Hematopoietic multipotent progenitor cell treated with erythropoietin and hydrocortisone succinate and interleukin-3 and kit ligand, for 15 days (in vitro differentiated cells): Measurements from ENCODE around the gene GNB1L.
"Not testable (repeated sequence)": the region's sequence is repeated elsewhere in the genome, so short reads cannot be mapped to it uniquely, and the experiment has no call there.

Experiments
- DNase-seq: peaks from one replicate; pipeline ENCODE4 v3.0.0-alpha.2; 2015; ENCODE audit warnings: low spot score

The GNB1L gene

GRCh38 chr22:19843857-19844376 lies 10.8 kb downstream of the GNB1L start:
- no peak for DNase-seq

- no peak for DNase-seq
These were observed 11.4 kb downstream of the GNB1L start for GRCh38 chr22:19843107-19843856.

GRCh38 chr22:19842393-19843106 lies 12.1 kb downstream of the GNB1L start:
- DNase-seq, result no peak

DNA sequence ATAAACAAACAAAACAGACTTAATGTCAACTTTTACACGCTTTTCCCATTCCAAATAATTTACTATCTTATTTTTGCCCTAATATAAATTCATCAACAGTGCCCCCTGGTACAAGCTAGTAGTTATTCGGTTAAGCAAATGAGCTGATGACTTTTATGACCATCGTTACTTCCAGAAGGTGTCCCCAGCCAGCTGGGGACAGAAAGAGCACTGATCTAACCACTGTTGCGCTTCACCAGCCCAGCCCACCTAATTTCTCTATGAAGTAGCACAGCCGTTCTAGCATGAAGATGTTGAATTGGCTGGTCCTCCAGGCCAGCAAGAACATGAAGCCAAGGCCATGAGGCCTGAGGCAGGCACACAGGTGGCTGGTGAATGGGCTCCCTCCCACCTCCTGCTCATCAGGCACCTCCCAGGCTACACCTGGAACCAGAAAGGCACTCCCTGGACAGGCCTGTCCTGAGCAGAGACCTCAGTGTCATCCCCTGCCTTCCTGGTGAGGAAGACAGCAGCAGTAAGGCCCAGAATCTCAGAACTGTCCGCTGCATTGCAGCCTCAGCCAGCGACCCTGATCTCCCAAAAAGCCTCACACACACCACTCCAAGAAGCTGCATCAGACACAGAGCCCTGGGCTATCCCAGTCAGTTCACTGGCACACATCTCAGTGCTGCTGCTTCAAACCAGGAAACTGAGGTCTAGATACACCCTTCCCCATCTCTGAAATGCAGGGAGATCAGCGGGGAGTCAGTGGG lies 12.9 kb downstream of the GNB1L start:
- no peak for DNase-seq

GRCh38 chr22:19840955-19841640 lies 13.6 kb downstream of the GNB1L start:
- no peak for DNase-seq

DNA sequence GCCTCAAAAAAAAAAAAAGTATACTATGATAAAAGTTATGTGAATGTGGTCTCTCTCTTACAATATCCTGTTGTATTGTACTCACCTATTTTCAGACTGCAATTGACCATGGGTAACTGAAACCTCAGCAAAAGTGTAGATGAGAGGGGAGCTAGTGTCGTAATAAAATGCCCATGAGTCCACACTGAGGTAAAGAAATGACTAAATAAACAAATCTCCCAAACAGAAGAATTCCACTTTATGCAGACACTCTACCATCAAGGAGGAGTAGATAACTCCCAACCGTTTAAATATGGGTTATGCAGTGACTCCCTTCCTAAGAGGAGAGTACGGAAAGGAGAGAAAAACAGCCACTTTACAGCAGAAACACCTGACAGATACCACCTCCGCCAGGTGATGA lies 14.6 kb downstream of the GNB1L start:
- no peak for DNase-seq

DNA sequence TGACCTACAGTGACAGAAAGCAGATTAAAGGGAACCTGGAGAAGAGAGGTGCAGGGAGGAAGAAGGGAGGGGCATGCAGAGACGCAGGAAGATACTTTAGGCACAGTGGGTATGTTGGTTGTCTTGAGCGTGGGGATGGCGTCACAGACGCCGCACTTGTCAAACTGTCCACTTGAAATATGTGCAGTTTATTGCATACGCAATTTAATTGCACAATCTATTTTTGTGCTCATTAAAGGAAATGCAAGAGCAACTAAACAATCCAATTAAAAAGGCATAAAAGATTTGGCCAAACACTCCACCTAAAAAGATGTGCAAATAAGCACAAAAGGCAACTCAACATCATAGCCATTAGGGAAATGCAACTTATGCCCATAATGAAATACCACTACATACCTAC lies 16.8 kb downstream of the GNB1L start:
- no peak for DNase-seq

DNA sequence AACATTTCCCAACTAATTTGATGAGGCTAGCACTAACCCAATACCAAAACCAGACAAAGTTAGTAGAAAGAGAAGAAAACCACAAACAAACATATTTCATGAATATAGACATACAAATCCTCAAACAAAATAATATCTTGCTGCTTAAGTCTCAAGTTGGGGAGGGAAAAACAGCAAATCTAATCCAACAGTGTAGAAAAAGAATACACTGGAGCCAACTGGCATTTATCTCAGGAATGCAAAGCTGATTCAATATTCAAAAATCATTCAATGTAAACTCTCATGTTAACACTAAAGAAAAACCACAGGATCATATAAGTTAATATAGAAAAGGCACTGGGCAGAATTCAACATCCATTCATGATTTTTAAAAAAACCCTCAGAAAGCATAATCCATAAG lies 18.2 kb downstream of the GNB1L start:
- no peak for DNase-seq

- DNase-seq, result no peak
These were observed 20.1 kb downstream of the GNB1L start for GRCh38 chr22:19834599-19834998.

GRCh38 chr22:19833327-19833726 lies 21.3 kb downstream of the GNB1L start:
- DNase-seq, result not testable (repeated sequence)

GRCh38 chr22:19832476-19833108 lies 22.1 kb downstream of the GNB1L start:
- no peak for DNase-seq

DNA sequence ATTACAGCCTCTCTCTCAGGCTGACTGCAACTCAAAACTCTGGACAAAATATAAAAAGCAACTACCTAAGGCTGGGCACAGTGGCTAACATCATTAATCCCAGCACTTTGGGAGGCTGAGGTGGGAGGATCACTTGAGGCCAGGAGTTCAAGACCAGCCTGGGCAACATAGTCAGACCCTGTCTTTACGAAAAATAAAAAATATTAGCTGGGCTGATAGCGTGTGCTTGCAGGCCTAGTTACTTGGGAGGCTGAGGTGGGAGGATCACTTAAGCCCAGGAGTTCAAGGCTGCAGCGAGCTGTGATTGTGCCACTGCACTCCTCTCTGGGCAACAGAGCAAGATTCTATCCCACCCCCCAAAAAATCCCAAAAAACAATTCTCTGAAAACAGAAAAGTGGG lies 22.7 kb downstream of the GNB1L start:
- not testable (repeated sequence) for DNase-seq

DNA sequence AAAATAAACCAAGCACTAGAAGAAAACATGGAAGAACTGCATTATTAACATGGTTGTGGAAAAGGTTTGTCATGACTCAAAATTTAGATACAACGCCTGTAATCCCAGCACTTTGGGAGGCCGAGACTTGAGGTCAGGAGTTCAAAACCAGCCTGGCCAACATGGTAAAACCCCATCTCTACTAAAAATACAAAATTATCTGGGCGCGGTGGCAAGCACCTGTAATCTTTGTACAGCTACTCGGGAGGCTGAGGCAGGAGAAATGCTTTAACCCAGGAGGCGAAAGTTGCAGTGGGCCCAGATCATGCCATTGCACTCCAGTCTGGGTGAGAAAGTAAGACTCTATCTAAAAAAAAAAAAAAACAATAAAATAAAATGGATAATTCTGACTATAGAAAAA lies 23.7 kb downstream of the GNB1L start:
- no peak for DNase-seq

GRCh38 chr22:19828035-19828401 lies 26.7 kb downstream of the GNB1L start:
- DNase-seq, result no peak

DNA sequence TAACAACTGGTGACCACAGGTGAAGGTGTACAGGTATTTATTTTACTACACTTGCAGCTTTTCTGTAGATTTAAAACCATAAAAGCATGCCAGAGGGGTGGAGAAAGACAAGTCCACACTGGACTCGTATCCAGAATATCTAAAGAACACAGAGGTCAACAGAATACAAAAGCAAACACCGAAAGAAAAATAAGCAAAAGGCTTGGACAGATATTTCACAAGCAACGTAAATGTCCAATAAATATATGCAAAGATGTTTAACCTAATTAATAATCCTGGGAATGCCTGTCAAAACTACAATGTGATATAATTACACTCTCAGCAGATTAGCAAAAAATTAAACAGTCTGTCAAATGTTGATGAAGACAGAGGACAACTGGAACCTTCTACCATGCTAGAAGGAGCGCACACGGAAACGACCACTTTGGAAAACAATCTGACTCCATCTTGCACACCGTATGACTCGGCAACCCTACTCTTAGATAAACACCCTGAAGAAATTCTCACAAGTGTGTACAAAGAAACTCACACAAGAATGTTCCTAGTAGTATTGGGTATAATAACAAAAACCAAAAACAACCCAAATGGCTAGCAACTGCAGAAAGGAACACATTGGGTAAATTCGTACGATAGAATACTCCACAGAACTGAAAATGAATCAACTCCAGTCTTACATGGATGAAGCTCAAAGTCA lies 27.2 kb downstream of the GNB1L start:
- DNase-seq, result no peak

- DNase-seq, result no peak
These were observed 28.1 kb downstream of the GNB1L start for GRCh38 chr22:19826619-19826950.

DNA sequence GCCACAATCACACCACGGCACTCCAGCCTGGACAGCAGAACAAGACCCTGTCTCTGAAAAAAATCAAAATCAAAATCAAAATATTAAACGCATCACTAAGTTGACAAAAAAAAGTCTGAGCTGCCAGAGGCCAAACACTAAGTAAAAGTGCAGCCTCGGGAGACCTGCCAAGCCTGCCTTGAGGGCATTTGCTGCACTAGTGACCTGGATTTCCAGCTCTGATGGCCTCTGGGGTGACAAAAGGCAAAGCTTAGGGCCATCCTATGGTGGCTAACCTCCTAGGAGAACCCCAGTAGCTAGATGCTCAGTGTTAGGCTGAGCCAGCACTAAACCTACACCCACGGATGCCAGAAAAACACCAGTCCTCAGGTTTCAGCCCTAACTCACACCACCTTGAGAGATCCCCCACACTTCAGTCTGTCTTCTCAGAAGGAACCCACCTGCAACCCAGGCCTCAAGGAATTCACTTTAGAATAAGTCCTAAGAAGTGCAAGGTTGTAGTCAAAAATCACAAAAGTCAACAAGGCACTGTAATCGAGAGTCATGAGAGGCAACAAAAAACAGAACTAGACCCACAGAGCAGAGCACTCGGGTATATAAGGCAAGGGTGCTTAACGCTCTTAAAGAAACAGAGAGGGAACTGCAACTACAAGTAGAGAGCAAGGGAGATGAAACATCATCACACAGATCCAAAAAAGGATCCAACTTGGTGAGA lies 28.6 kb downstream of the GNB1L start:
- no peak for DNase-seq

DNA sequence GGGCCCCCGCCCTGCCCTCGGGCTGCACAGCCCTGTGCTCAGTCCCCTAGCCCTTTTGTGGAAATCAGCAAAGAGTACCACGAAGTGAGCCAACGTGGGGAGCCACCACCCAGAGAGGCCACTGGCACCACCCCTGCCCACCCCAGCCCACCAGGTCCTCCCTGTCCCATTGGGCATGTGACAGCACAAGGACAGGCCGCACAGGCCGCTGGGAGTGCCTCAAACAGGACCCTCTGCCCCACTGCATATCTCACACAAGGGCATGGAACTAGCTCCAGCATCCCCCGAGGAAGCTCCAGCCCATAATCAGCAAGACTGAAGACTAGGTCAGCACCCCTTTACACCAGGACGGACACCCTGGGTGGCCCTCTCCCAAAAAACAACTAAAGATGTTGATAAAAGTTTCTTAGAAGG lies 29.7 kb downstream of the GNB1L start:
- DNase-seq, result no peak

DNA sequence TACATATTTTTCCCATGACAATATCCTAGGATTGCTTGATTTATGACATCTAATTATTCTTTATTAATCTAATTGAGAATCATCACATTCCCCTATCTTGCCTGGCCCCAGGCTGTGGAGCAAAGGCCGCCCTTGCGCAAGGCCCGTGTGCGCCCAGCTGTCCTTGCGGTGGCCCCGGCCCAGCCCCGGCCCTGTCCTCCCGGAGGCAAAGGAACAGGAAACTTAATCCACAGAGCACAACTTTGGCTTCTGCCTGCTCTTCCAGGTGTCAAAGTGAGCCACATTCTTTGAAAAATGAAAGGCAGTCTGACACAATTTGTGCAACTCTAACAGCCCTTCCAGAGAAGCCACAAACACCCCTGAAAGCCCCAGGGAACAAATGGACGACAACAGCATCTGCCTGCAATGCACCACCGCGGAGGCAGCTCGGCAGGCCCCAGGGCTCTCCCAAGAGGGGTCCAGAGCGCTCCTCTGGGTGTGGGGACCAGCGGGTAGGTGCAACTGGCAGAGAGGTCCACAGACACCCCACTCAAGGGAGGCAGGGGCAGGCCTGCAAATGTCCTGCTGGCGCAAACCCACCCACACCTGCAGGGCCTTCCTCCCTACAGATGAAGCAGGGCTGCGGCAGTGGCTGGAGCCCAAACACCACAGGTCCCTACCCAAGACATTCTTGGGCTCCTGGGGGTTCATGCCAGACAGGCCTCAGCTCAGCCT lies 30.3 kb downstream of the GNB1L start:
- no peak for DNase-seq

GRCh38 chr22:19823902-19824211 lies 30.8 kb downstream of the GNB1L start:
- DNase-seq, result no peak
